ENCODE data around the gene CAPN8. TPM values are rescaled to one million over a fixed set of nuclear protein-coding genes. Genes with fewer than 3 reads are reported as not detected.

CAPN8 gene
- polyA plus RNA-seq, 1 donor (not counting 4 experiments of a cell fraction or from before 2014, with no cell fraction given), result 4.7 TPM

- FAIRE-seq (no peak), DNase-seq (ENCODE audit: low read depth, low spot score) (no peak)
- Histone ChIP-seq H3K9me3 (ENCODE audit: control insufficient read depth, low read depth, low read length) (no peaks in the 10 kb centered on the region), H3K27me3 (ENCODE audit: control insufficient read depth, extremely low read depth, insufficient read depth, low read length) (no peaks in the 10 kb centered on the region), H3K4me3 (ENCODE audit: control insufficient read depth in 2 of 3, extremely low read depth in 1 of 3, insufficient read depth in 2 of 3, low read depth in 1 of 3, low read length in 3 of 3) (no peak overlapping the region), H3K36me3 (ENCODE audit: control insufficient read depth in 2 of 2, extremely low read depth in 1 of 2, insufficient read depth in 2 of 2, low read length in 2 of 2) (no peaks in the 10 kb centered on the region), H2AFZ (ENCODE audit: control insufficient read depth, low read length) (no peak overlapping the region), H3K9me1 (ENCODE audit: control insufficient read depth, extremely low read depth, insufficient read depth, low read length) (no peaks in the 10 kb centered on the region), H3K27ac (ENCODE audit: control insufficient read depth, insufficient read depth, low read length) (no peak overlapping the region), H3K4me1 (ENCODE audit: control insufficient read depth, extremely low read depth, insufficient read depth, low read length) (peaks cover 31% of the 10 kb centered on the region), H3K79me2 (ENCODE audit: control insufficient read depth, insufficient read depth, low read length) (no peaks in the 10 kb centered on the region), H3K9ac (ENCODE audit: control insufficient read depth, extremely low read depth, insufficient read depth, low read length) (no peak overlapping the region), H4K20me1 (ENCODE audit: control insufficient read depth, extremely low read depth, insufficient read depth, low read length) (no peaks in the 10 kb centered on the region), H3K4me2 (ENCODE audit: control insufficient read depth, extremely low read depth, insufficient read depth, low read depth, low read length) (no peak overlapping the region)
- dilution Hi-C loops (cut with MboI; ENCODE audit: extremely low pct_ligation_motif_present, low sequenced_read_pairs), result no loop called here
- TF ChIP-seq EZH2 (IDR thresholded peaks at IDR 0.05; ENCODE audit: low read length), result no peak
- TF ChIP-seq CTCF (optimal IDR thresholded peaks at IDR 0.05 in 1 of 3, IDR thresholded peaks at IDR 0.05 in 1 of 3, conservative IDR thresholded peaks at IDR 0.05 in 1 of 3; ENCODE audit: extremely low read depth in 1 of 3, insufficient read depth in 2 of 3, low read length in 3 of 3), result no peak
Observed at GRCh38 chr1:223650465-223650864, 15.0 kb downstream of the CAPN8 start.

GRCh38 chr1:223649222-223649621, 16.3 kb downstream of the CAPN8 start:
- Histone ChIP-seq H3K36me3 (ENCODE audit: control insufficient read depth in 2 of 2, extremely low read depth in 1 of 2, insufficient read depth in 2 of 2, low read length in 2 of 2) (no peaks in the 10 kb centered on the region), H3K79me2 (ENCODE audit: control insufficient read depth, insufficient read depth, low read length) (no peaks in the 10 kb centered on the region), H3K27ac (ENCODE audit: control insufficient read depth, insufficient read depth, low read length) (no peak overlapping the region), H3K9me1 (ENCODE audit: control insufficient read depth, extremely low read depth, insufficient read depth, low read length) (no peaks in the 10 kb centered on the region), H3K4me1 (ENCODE audit: control insufficient read depth, extremely low read depth, insufficient read depth, low read length) (peaks cover 20% of the 10 kb centered on the region), H3K4me2 (ENCODE audit: control insufficient read depth, extremely low read depth, insufficient read depth, low read depth, low read length) (no peak overlapping the region), H2AFZ (ENCODE audit: control insufficient read depth, low read length) (no peak overlapping the region), H3K27me3 (ENCODE audit: control insufficient read depth, extremely low read depth, insufficient read depth, low read length) (no peaks in the 10 kb centered on the region), H3K9ac (ENCODE audit: control insufficient read depth, extremely low read depth, insufficient read depth, low read length) (no peak overlapping the region), H3K4me3 (ENCODE audit: control insufficient read depth in 2 of 3, extremely low read depth in 1 of 3, insufficient read depth in 2 of 3, low read depth in 1 of 3, low read length in 3 of 3) (no peak overlapping the region), H4K20me1 (ENCODE audit: control insufficient read depth, extremely low read depth, insufficient read depth, low read length) (no peaks in the 10 kb centered on the region), H3K9me3 (ENCODE audit: control insufficient read depth, low read depth, low read length) (no peaks in the 10 kb centered on the region)
- dilution Hi-C loops (cut with MboI; ENCODE audit: extremely low pct_ligation_motif_present, low sequenced_read_pairs), result no loop called here
- TF ChIP-seq EZH2 (IDR thresholded peaks at IDR 0.05; ENCODE audit: low read length), result no peak
- TF ChIP-seq CTCF (optimal IDR thresholded peaks at IDR 0.05 in 1 of 3, IDR thresholded peaks at IDR 0.05 in 1 of 3, conservative IDR thresholded peaks at IDR 0.05 in 1 of 3; ENCODE audit: extremely low read depth in 1 of 3, insufficient read depth in 2 of 3, low read length in 3 of 3), result no peak
- DNase-seq (ENCODE audit: low read depth, low spot score) (no peak), FAIRE-seq (no peak)
